ENCODE results near the gene METTL27.
"Not testable (repeated sequence)": the region's sequence is repeated elsewhere in the genome, so short reads cannot be mapped to it uniquely, and the experiment has no call there.

Gene METTL27

DNA sequence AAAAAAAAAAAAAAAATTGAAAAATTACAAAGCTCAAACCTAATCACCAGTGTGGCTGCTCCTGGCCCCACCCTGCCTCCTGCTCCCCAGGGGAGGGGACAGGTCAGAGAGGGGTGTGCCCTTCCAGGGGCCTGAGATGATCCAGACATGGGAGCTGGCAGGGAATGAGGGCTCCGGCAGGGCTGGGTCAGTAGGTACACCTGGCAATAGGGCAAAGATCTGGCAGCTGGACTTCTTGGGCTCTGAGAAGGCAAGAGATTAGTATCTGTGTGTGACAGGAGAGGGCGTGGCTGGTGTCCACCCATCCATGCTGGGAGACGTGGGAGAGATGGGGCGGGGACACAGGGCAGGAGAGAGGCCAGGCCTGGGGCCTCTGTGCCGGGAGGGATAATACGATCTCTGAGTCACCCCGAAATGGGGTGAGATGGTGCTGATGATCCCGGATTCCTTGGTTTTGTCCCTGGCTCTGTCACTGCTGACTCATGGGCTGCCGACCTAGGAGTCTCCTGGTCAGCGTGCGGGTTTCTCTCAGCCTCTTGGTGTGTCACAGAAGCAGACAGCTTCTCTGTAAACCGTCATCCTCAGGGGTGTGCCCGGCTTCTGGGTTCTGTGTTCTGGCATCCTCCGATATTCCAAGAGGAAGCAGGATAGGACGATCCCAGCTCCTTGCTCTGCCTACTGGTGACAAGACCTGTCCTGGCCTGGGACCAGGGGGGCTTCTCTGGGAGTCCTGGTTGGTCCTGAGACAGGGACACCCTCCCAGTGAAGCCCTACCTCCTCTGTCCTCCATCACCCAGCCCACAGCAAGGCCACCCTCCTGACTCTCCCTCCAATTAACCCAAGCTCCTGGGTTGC lies 19.8 kb downstream of the METTL27 start:
- H3K4me1 Mint-ChIP-seq, result peaks cover 11% of the 10 kb centered on the region
- no peak for DNase-seq (ENCODE audit: low spot score in 2 of 2)
- no peak overlapping the region for H3K27ac Mint-ChIP-seq
- H3K36me3 Mint-ChIP-seq, result no peaks in the 10 kb centered on the region
- H3K9me3 Mint-ChIP-seq, result no peaks in the 10 kb centered on the region
- no peak for ATAC-seq
- no peak overlapping the region for H3K4me3 Mint-ChIP-seq

GRCh38 chr7:73821597-73822285 lies 20.6 kb downstream of the METTL27 start:
- H3K4me3 Mint-ChIP-seq; H3K9me3 Mint-ChIP-seq; H3K27ac Mint-ChIP-seq; H3K4me1 Mint-ChIP-seq; ATAC-seq; H3K36me3 Mint-ChIP-seq; DNase-seq (ENCODE audit: low spot score in 2 of 2): not testable (repeated sequence)

- ATAC-seq (no peak), DNase-seq (ENCODE audit: low spot score in 2 of 2) (no peak)
- Mint-ChIP-seq H3K4me3 (no peak overlapping the region), H3K9me3 (no peaks in the 10 kb centered on the region), H3K27ac (no peak overlapping the region), H3K36me3 (no peaks in the 10 kb centered on the region), H3K4me1 (no peaks in the 10 kb centered on the region)
Observed at GRCh38 chr7:73820013-73820412, 22.3 kb downstream of the METTL27 start.

DNA sequence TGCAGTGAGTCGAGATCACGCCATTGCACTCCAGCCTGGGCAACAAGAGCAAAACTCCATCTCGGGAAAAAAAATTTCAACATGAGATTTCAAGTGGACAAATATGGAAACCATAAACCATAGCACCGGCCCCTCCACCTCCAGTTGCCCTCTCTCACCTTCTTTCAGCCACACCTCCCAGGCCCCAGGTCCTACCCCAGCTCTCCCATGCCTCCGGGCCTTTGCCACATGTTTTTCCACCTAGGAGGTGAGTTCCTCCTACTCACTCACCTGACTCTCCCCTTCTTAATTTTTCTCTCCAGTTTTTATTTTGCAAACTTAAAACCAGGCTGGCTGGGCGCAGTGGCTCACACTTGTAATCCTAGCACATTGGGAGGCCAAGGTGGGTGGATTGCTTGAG lies 25.2 kb downstream of the METTL27 start:
- DNase-seq (ENCODE audit: low spot score in 2 of 2) (no peak), ATAC-seq (no peak)
- Mint-ChIP-seq H3K9me3 (no peaks in the 10 kb centered on the region), H3K4me3 (no peak overlapping the region), H3K36me3 (no peaks in the 10 kb centered on the region), H3K27ac (no peak overlapping the region), H3K4me1 (no peaks in the 10 kb centered on the region)

GRCh38 chr7:73815436-73815835 lies 26.9 kb downstream of the METTL27 start:
- ATAC-seq, result no peak
- Mint-ChIP-seq H3K4me1 (no peaks in the 10 kb centered on the region), H3K4me3 (no peak overlapping the region), H3K27ac (no peak overlapping the region), H3K36me3 (no peaks in the 10 kb centered on the region), H3K9me3 (no peaks in the 10 kb centered on the region)
- DNase-seq (ENCODE audit: low spot score in 2 of 2), result no peak

GRCh38 chr7:73812996-73813395 lies 29.3 kb downstream of the METTL27 start:
- DNase-seq (ENCODE audit: low spot score in 2 of 2), result no peak
- H3K9me3 Mint-ChIP-seq, result no peaks in the 10 kb centered on the region
- H3K36me3 Mint-ChIP-seq, result no peaks in the 10 kb centered on the region
- H3K27ac Mint-ChIP-seq, result no peak overlapping the region
- H3K4me3 Mint-ChIP-seq, result no peak overlapping the region
- ATAC-seq, result no peak
- no peaks in the 10 kb centered on the region for H3K4me1 Mint-ChIP-seq

DNA sequence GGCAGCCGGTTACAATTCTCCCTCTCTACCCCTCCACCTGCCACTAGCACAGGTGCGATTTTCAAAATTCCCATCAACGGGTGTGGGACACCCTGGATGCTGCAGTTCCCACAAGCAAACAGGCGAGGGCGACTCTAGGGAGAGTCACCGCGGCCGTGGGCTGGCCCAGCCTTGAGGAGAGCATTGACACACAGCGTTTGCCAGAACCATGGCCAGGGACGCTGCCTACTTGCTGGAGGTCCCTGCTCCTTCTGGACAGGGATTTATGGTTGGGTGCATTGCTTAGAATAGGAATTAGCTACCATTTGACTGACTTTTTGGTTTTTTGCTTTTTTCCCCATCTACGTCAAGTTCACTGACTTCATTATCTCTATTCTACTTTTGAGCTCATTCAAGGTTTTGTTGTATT lies 30.6 kb downstream of the METTL27 start:
- no peaks in the 10 kb centered on the region for H3K36me3 Mint-ChIP-seq
- H3K27ac Mint-ChIP-seq, result no peak overlapping the region
- H3K4me1 Mint-ChIP-seq, result no peaks in the 10 kb centered on the region
- ATAC-seq (peak; percentile 85), DNase-seq (ENCODE audit: low spot score in 2 of 2) (peak; percentile 51 to 60)
- no peaks in the 10 kb centered on the region for H3K9me3 Mint-ChIP-seq
- no peak overlapping the region for H3K4me3 Mint-ChIP-seq

DNA sequence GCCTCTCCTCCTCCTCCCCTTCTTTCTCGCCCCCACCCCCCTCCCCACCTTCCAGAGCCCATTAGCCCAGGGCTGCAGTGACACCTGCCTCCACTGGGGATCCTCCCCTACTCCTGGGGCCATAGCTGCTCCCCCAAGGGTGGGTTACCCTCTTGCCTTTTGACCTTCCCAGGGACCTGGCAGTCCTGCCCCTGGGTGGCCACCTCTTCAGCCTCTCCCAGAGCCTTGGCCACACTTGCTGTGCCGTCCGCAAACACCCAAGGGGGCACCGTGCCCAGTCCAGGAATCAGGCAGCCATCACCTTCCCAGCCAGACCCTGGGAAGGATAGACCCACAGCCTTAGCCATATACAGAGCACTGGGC lies 31.3 kb downstream of the METTL27 start:
- no peaks in the 10 kb centered on the region for H3K36me3 Mint-ChIP-seq
- H3K27ac Mint-ChIP-seq, result no peak overlapping the region
- no peaks in the 10 kb centered on the region for H3K4me1 Mint-ChIP-seq
- no peak overlapping the region for H3K4me3 Mint-ChIP-seq
- DNase-seq (ENCODE audit: low spot score in 2 of 2) (no peak), ATAC-seq (no peak)
- H3K9me3 Mint-ChIP-seq, result no peaks in the 10 kb centered on the region

DNA sequence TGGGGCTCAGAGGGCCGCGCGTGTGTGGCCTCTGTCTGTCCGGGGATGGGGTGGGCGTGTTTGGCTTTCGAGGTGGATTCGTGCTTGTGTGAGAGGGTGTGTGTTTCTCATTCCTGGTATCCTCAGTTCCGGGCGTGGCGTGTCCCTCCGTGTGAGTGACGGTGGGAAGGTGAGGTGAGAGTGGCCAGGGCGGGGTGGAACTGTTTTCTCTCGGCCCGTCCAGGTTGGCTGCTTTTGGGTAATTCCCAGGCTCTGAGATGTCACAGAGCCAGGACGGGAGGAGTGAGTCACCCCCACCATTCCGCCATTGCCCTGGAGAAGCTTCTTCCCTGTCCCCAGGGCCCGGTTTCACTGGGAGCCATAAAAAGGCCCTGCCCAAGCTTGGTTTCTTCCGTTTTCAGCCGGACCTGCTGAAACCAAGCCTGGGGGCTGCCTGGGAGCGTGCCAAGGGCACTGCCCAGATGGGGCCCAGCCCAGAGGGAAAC lies 32.8 kb downstream of the METTL27 start:
- DNase-seq (ENCODE audit: low spot score in 2 of 2) (no peak), ATAC-seq (no peak)
- H3K4me1 Mint-ChIP-seq, result no peaks in the 10 kb centered on the region
- H3K9me3 Mint-ChIP-seq, result no peaks in the 10 kb centered on the region
- H3K27ac Mint-ChIP-seq, result no peak overlapping the region
- H3K36me3 Mint-ChIP-seq, result no peaks in the 10 kb centered on the region
- H3K4me3 Mint-ChIP-seq, result no peak overlapping the region

DNA sequence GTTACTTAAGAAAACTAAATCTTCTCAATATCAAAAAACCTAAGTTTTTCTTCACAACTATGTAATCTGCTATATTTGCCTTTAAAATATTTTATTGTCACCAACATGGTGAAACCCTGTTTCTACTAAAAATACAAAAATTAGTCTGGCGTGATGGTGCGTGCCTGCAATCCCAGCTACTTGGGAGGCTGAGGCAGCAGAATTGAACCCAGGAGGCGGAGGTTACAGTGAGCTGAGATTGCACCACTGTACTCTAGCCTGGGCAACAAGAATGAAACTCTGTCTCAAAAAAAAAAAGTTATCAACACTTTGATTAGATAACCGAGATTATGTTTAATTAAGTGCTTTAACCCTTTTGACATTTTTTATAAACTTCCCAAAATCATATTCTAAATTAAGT lies 39.9 kb downstream of the METTL27 start:
- no peak for ATAC-seq
- Mint-ChIP-seq H3K4me3 (no peak overlapping the region), H3K9me3 (no peaks in the 10 kb centered on the region), H3K36me3 (no peaks in the 10 kb centered on the region), H3K4me1 (no peaks in the 10 kb centered on the region), H3K27ac (no peak overlapping the region)
- DNase-seq (ENCODE audit: low spot score in 2 of 2), result no peak

- Mint-ChIP-seq H3K4me1 (no peaks in the 10 kb centered on the region), H3K4me3 (no peak overlapping the region), H3K36me3 (no peaks in the 10 kb centered on the region), H3K9me3 (no peaks in the 10 kb centered on the region), H3K27ac (no peak overlapping the region)
- no peak for ATAC-seq
- DNase-seq (ENCODE audit: low spot score in 2 of 2), result no peak
Observed at GRCh38 chr7:73801577-73801976, 40.7 kb downstream of the METTL27 start.

DNA sequence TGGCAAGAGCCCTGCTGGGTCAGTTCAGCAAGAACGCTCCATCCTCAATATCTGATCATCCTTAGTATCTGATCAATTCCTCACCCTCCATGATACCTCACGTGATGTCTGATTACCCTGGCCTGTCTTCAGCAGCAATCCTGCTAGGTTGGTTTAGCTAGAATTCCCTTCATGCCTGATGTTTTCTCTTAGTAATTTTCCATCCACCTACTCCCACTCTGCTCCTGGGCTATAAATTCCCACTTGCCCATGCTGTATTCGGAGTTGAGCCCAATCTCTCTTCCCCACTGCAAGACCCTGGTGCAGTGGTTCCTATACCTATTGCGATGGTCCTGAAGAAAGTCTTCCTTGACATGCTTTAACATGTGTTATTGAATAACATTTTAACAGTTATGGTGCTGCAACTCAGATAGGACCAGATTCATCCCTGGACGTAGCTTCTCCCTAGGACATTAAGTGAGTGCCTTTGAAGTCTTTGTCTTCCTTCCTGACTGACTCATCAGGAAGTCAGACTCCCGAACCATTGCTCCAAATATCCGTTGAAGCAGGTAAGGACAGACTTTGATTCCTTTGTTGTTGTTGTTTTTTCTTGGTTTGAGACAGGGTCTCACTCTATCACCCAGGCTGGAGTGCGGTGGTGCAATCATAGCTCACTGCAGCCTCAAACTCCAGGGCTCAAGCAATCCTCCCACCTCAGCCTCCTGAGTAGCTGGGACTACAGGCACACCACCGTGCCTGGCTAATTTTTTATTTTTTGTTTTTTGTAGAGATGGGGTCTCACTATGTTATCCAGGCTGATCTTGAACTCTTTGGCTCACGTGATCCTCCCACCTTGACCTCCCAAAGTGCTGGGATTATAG lies 42.8 kb downstream of the METTL27 start:
- Mint-ChIP-seq H3K4me1 (no peaks in the 10 kb centered on the region), H3K9me3 (no peaks in the 10 kb centered on the region), H3K36me3 (no peaks in the 10 kb centered on the region), H3K4me3 (no peak overlapping the region), H3K27ac (no peak overlapping the region)
- no peak for ATAC-seq
- DNase-seq (ENCODE audit: low spot score in 2 of 2), result no peak

DNA sequence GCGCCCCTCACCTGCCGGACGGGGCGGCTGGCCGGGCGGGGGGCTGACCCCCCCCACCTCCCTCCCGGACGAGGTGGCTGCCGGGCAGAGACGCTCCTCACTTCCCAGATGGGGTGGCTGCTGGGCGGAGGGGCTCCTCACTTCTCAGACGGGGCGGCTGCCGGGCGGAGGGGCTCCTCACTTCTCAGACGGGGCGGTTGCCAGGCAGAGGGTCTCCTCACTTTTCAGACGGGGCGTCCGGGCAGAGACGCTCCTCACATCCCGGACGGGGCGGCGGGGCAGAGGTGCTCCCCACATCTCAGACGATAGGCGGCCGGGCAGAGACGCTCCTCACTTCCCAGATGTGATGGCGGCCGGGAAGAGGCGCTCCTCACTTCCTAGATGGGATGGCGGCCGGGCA lies 45.1 kb downstream of the METTL27 start:
- H3K4me1 Mint-ChIP-seq; H3K36me3 Mint-ChIP-seq; H3K4me3 Mint-ChIP-seq; H3K9me3 Mint-ChIP-seq; DNase-seq (ENCODE audit: low spot score in 2 of 2); ATAC-seq; H3K27ac Mint-ChIP-seq: not testable (repeated sequence)

GRCh38 chr7:73796656-73797055 lies 45.7 kb downstream of the METTL27 start:
- not testable (repeated sequence) for DNase-seq (ENCODE audit: low spot score in 2 of 2); H3K36me3 Mint-ChIP-seq; H3K9me3 Mint-ChIP-seq; H3K4me3 Mint-ChIP-seq; H3K4me1 Mint-ChIP-seq; ATAC-seq; H3K27ac Mint-ChIP-seq

- not testable (repeated sequence) for ATAC-seq; DNase-seq (ENCODE audit: low spot score in 2 of 2); H3K36me3 Mint-ChIP-seq; H3K4me1 Mint-ChIP-seq; H3K4me3 Mint-ChIP-seq; H3K9me3 Mint-ChIP-seq; H3K27ac Mint-ChIP-seq
Observed at GRCh38 chr7:73795188-73795587, 47.1 kb downstream of the METTL27 start.

Measured in stimulated activated effector memory CD8-positive, alpha-beta T cell treated with anti-CD3 and anti-CD28 coated beads, Interleukin-12 subunit alpha, Interleukin-12 subunit beta, amount 100 ng/mL, for 72 hours (primary cell).